Neural cell (in vitro differentiated cells): ENCODE results near the gene MEIS1.

Experiments
- CTCF ChIP-seq: fragments of 450-650 bp; IDR thresholded peaks from 2 replicates; pipeline ENCODE4 v1.5.1; 2014; ENCODE audit warnings: antibody characterized with exemption, mild to moderate bottlenecking, moderate library complexity; ENCODE audit not compliant: poor library complexity, severe bottlenecking
- EP300 ChIP-seq: fragments of 450-650 bp; conservative IDR thresholded peaks from 2 replicates; pipeline ENCODE4 v1.6.1; 2014; ENCODE audit warnings: antibody characterized with exemption, mild to moderate bottlenecking, moderate library complexity; ENCODE audit not compliant: poor library complexity, severe bottlenecking
- MXI1 ChIP-seq: fragments of 450-650 bp; conservative IDR thresholded peaks from 2 replicates; pipeline ENCODE4 v1.6.1; 2014; ENCODE audit warnings: antibody characterized with exemption, mild to moderate bottlenecking; ENCODE audit not compliant: poor library complexity, severe bottlenecking
- REST ChIP-seq: IDR thresholded peaks from 2 replicates; pipeline ENCODE4 v1.6.1; 2012; ENCODE audit warnings: borderline replicate concordance
- SMC3 ChIP-seq: fragments of 450-650 bp; conservative IDR thresholded peaks from 2 replicates; pipeline ENCODE4 v1.6.1; 2014; ENCODE audit warnings: antibody characterized with exemption, mild to moderate bottlenecking, moderate library complexity; ENCODE audit not compliant: poor library complexity
- TAF1 ChIP-seq: IDR thresholded peaks from 2 replicates; pipeline ENCODE4 v1.6.1; 2012; ENCODE audit warnings: low read depth

GRCh38 chr2:66430505-66431273, 4.2 kb upstream of the MEIS1 start:
- TF ChIP-seq CTCF (no peak), MXI1 (no peak), REST (no peak), TAF1 (no peak), EP300 (no peak), SMC3 (no peak)
